GM12878 (cell line): Measurements from ENCODE around the gene UBE2O. TPM values are rescaled to one million over a fixed set of nuclear protein-coding genes. Genes with fewer than 3 reads are reported as not detected.

ENCODE experiments used
- ATAC-seq: fragments of 200-7000 bp; cut with Tn5 transposase; 3 replicates; pipeline ENCODE4 v1.9.1; 2020; ENCODE audit warnings: mild to moderate bottlenecking, moderate library complexity
- BruUV-seq: library from RNA; stranded (reverse); fragments of 400-500 nt; replicated peaks from 2 replicates; lab custom pipeline; 2021; lab: Mats Ljungman, UMichigan
- CTCF ChIA-PET: fragments of 300-600 bp; sonication (Branson Sonifier 250); formaldehyde crosslinking; extraction: SDS; loops from one replicate; lab custom pipeline; 2021; ENCODE audit warnings: inconsistent platforms; lab: Yijun Ruan, JAX
- POLR2A ChIA-PET: fragments of 350-600 bp; formaldehyde crosslinking; extraction: SDS; loops from one replicate; lab custom pipeline; 2021; ENCODE audit warnings: inconsistent platforms; lab: Charles Lee
- RAD21 ChIA-PET: fragments of 300-600 bp; sonication (Branson Sonifier 250); formaldehyde crosslinking; loops from one replicate; lab custom pipeline; 2023; ENCODE audit warnings: antibody characterized with exemption; ENCODE audit not compliant: unreplicated experiment; lab: Charles Lee
- SMC1A ChIA-PET: fragments of 300-600 bp; sonication (Branson Sonifier 250); formaldehyde crosslinking; loops from one replicate; lab custom pipeline; 2023; ENCODE audit not compliant: unreplicated experiment, uncharacterized antibody; lab: Charles Lee
- DNase-seq: peaks from one replicate; pipeline ENCODE4 v3.0.0-alpha.2; 2011; ENCODE audit warnings: low read depth, low spot score
- FAIRE-seq: peaks from 3 replicates; lab custom pipeline; 2011; peaks lifted over from hg19 to GRCh38; lab: Jason Lieb, UNC
- H2AFZ ChIP-seq: 2 replicates; pipeline ENCODE4 v1.6.0; 2011; ENCODE audit warnings: low read depth, low read length, control low read depth; ENCODE audit not compliant: control insufficient read depth
- H3K27ac ChIP-seq: 2 replicates; pipeline ENCODE4 v1.5.1; 2011; ENCODE audit warnings: control low read depth; ENCODE audit not compliant: control insufficient read depth, insufficient read depth
- H3K27me3 ChIP-seq, 2 experiments: replicated peaks in 1 of 2; 2 replicates each; pipeline versions ENCODE4 v1.6.0 to v1.6.1; 2011; ENCODE audit warnings: low read length in 1 of 2; ENCODE audit not compliant: control insufficient read depth in 2 of 2, insufficient read depth in 2 of 2
- H3K36me3 ChIP-seq, 2 experiments: 2 replicates each; pipeline ENCODE4 v1.5.1; 2011; ENCODE audit warnings: low read length in 1 of 2; ENCODE audit not compliant: control insufficient read depth in 2 of 2, insufficient read depth in 2 of 2
- H3K4me1 ChIP-seq: 2 replicates; pipeline ENCODE4 v1.6.1; 2011; ENCODE audit warnings: mild to moderate bottlenecking, low read length, moderate library complexity, mixed read lengths; ENCODE audit not compliant: control insufficient read depth, insufficient read depth
- H3K4me2 ChIP-seq: 2 replicates; pipeline ENCODE4 v1.6.0; 2011; ENCODE audit warnings: control low read depth; ENCODE audit not compliant: control insufficient read depth, insufficient read depth
- H3K4me3 ChIP-seq: fragments of 200-600 bp; sonication (generic); 2 replicates; pipeline ENCODE4 v1.5.1; 2016
- H3K79me2 ChIP-seq: 2 replicates; pipeline ENCODE4 v1.6.0; 2011; ENCODE audit warnings: low read length; ENCODE audit not compliant: control insufficient read depth, insufficient read depth
- H3K9ac ChIP-seq: 2 replicates; pipeline ENCODE4 v1.8.0; 2011; ENCODE audit warnings: low read length, control low read depth, mixed read lengths; ENCODE audit not compliant: control insufficient read depth, insufficient read depth
- H3K9me3 ChIP-seq: replicated peaks from 3 replicates; pipeline ENCODE4 v1.5.1; 2011; ENCODE audit warnings: mild to moderate bottlenecking, low read length; ENCODE audit not compliant: control insufficient read depth, insufficient read depth
- H4K20me1 ChIP-seq: 2 replicates; pipeline ENCODE4 v1.6.0; 2011; ENCODE audit not compliant: control insufficient read depth, insufficient read depth
- BCL11A ChIP-seq: IDR thresholded peaks from 2 replicates; pipeline ENCODE4 v1.6.1; 2011; ENCODE audit warnings: low read depth, low read length
- CBX3 ChIP-seq: fragments of 200-600 bp; sonication (generic); IDR thresholded peaks from 2 replicates; pipeline ENCODE4 v1.6.1; 2016; ENCODE audit warnings: low read depth, borderline replicate concordance
- IRF3 ChIP-seq: fragments of 450-650 bp; IDR thresholded peaks from 2 replicates; pipeline ENCODE4 v1.6.1; 2014; ENCODE audit warnings: mild to moderate bottlenecking
- PAX8 ChIP-seq: fragments of 450-650 bp; IDR thresholded peaks from 2 replicates; pipeline ENCODE4 v1.6.1; 2017; ENCODE audit warnings: mild to moderate bottlenecking, moderate library complexity
- SP1 ChIP-seq: IDR thresholded peaks from one replicate; pipeline ENCODE4 v1.6.1; 2011; ENCODE audit warnings: low read depth, low read length
- SREBF1 ChIP-seq: IDR thresholded peaks from 2 replicates; pipeline ENCODE4 v1.6.1; 2012; ENCODE audit warnings: mild to moderate bottlenecking, low read length
- TCF12 ChIP-seq: IDR thresholded peaks from 2 replicates; pipeline ENCODE4 v1.6.1; 2011; ENCODE audit warnings: low read depth, mild to moderate bottlenecking, low read length
- WRNIP1 ChIP-seq: IDR thresholded peaks from 2 replicates; pipeline ENCODE4 v1.6.1; 2011; ENCODE audit warnings: low read depth, low read length, improper control_type of control experiment, borderline replicate concordance
- WGBS: methylation state at CpG from one replicate; pipeline ENCODE4 v1.1.6; 2016; ENCODE audit warnings: low lambda C conversion rate; ENCODE audit not compliant: insufficient replicate concordance, insufficient coverage; ENCODE audit errors: missing lambda C conversion rate; 5-methylcytosine and 5-hydroxymethylcytosine counted together
- in situ Hi-C: fragments of 300-500 bp; cut with MboI; formaldehyde crosslinking; loops from 9 replicates; pipeline ENCODE4 v1.14.3; 2018; ENCODE audit warnings: mixed read lengths
- intact Hi-C: fragments of 100-400 bp; cut with micrococcal nuclease; formaldehyde crosslinking; loops from one replicate; pipeline ENCODE4 v1.14.2; 2022; ENCODE audit not compliant: unreplicated experiment
- polyA plus RNA-seq, 11 experiments: library from polyadenylated mRNA; depleted of rRNA in 4 of 11; unstranded in 6 of 11; stranded (reverse) in 5 of 11; fragments of >200 nt; fragmentation: Nextera tagmentation in 4 of 11; fragmentation: Illumina TruSeq in 1 of 11; extraction: Ambion mirVana in 4 of 11; extraction: Trizol in 1 of 11; gene quantifications; 1 replicate in 1 of 11; 2 replicates in 10 of 11; pipeline versions ENCODE4 v1.2.1 to v1.2.3, GENCODE V29; 2011 to 2016; ENCODE audit warnings: inconsistent platforms in 2 of 11, missing spikeins in 2 of 11, low read depth in 1 of 11
- total RNA-seq, 4 experiments: library from RNA; depleted of rRNA in 3 of 4; stranded (reverse); fragments of >200 nt in 3 of 4; fragmentation: Illumina TruSeq in 1 of 4; extraction: Trizol in 1 of 4; gene quantifications; 2 replicates each; pipeline versions ENCODE4 v1.2.1 to v1.2.3, GENCODE V29; 2013 to 2021
- TF ChIP-seq, protein P1 (sequence below): fragments of 450-650 bp; conservative IDR thresholded peaks from 2 replicates; pipeline ENCODE4 v1.6.1; 2017; ENCODE audit warnings: mild to moderate bottlenecking, moderate library complexity
- TF ChIP-seq, protein P2 (sequence below): fragments of 450-650 bp; IDR thresholded peaks from 2 replicates; pipeline ENCODE4 v1.6.1; 2018; ENCODE audit warnings: borderline replicate concordance, mild to moderate bottlenecking; ENCODE audit not compliant: partially characterized antibody

The UBE2O gene
- total and polyA plus RNA-seq, 10 of the 15 experiments (the other 5 are each of a cell fraction or from before 2014, with no cell fraction given): 2.1 to 39.0 (median 14.1) TPM

DNA sequence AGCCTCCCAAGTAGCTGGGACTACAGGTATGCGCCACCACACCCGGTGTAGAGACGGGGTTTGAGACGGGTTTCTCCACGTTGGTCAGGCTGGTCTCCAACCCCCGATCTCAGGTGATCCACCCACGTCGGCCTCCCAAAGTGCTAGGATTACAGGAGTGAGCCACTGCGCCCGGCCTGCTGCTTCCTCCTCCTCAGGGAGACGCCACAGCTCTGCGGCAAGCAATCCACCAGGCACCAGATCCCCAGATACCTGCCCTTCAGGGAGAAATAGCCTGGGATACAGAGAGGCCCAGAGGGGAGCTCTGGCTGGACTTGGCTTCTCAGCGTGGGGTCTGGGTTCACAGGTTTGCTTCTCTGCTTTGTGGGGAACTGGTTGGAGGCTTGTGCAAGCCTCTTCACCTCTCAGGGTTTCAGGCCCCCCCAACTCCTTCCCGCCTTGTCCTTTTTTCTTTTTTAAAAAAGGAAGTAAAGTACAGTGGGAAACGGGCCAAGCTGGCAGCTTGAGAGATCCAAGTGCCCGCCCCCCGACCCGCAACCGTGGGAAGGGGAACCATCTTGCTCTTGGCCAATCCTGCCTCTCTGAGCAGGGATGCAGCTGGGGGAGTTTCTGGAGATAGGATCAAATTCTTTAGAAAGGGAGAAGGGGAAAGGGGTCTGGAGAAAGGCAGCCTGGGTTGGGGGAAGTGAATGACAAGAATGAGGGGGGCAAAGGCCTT is 71.2 kb downstream of the UBE2O start (continued):
- TF ChIP-seq SREBF1: no peak
- TF ChIP-seq, protein P1, sequence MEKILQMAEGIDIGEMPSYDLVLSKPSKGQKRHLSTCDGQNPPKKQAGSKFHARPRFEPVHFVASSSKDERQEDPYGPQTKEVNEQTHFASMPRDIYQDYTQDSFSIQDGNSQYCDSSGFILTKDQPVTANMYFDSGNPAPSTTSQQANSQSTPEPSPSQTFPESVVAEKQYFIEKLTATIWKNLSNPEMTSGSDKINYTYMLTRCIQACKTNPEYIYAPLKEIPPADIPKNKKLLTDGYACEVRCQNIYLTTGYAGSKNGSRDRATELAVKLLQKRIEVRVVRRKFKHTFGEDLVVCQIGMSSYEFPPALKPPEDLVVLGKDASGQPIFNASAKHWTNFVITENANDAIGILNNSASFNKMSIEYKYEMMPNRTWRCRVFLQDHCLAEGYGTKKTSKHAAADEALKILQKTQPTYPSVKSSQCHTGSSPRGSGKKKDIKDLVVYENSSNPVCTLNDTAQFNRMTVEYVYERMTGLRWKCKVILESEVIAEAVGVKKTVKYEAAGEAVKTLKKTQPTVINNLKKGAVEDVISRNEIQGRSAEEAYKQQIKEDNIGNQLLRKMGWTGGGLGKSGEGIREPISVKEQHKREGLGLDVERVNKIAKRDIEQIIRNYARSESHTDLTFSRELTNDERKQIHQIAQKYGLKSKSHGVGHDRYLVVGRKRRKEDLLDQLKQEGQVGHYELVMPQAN: no peak
- TF ChIP-seq PAX8: no peak

DNA sequence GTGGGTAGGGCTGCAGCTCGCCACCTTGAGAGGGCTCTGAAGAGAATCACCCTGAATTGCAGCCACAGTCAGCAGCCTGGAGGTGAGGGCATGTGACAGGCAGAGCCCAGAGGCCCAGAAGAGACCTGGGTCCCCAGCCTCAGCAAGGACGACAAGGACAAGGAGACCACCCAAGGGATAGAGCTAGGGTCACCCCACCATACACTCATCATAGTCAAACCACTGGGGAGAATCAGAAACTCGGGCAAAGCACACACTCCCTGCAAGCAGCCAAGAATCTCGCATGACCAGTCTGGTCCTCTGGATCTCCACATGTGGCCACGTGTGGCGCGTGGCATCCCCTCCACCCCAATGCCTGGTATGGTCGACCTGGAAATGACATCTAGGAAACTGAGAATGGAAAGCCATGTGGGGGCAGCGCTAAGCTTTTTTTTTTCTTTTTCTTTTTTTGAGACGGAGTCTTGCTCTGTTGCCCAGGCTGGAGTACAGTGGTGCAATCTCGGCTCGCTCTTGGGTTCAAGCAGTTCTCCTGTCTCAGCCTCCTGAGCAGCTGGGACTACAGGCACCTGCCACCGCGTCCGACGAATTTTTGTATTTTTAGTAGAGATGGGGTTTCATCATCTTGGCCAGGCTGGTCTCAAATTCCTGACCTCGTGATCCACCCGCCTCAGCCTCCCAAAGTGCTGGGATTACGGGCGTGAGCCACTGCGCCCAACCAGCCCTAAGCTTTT is 73.1 kb downstream of the UBE2O start:
- Histone ChIP-seq H3K4me1 (peaks cover 13% of the 10 kb centered on the region), H3K27ac (no peak overlapping the region), H3K27me3 (peaks cover 0 to 2% of the 10 kb centered on the region in 2 experiments; a peak in 2 of 4 replicates), H3K4me3 (no peak overlapping the region), H4K20me1 (no peaks in the 10 kb centered on the region), H3K9ac (no peak overlapping the region), H3K79me2 (no peaks in the 10 kb centered on the region), H3K9me3 (no peaks in the 10 kb centered on the region), H3K36me3 (no peaks in the 10 kb centered on the region), H2AFZ (no peak overlapping the region), H3K4me2 (no peak overlapping the region)
- in situ Hi-C loops (no loop called here), intact Hi-C loops (loop anchor here (10.0 kb wide), 1 partner anchor 255 kb away; no protein-coding TSS in a partner anchor)
- ChIA-PET CTCF (interaction anchor here (2.3 to 2.7 kb wide), 3 partner anchors 18 to 79 kb away, joined by 7 to 8 read pairs (median 8); no protein-coding TSS in a partner anchor), RAD21 (no interaction called here), POLR2A (interaction anchor here (0.8 kb wide), 1 partner anchor 41 kb away, joined by 3 read pairs; no protein-coding TSS in a partner anchor), SMC1A (interaction anchor here (0.9 kb wide), 1 partner anchor 69 kb away, joined by 3 read pairs; no protein-coding TSS in a partner anchor)
- FAIRE-seq (no peak), DNase-seq (no peak), ATAC-seq (no peak)
- BruUV-seq: no TSS peak
- 69% methylated on average over 21 of the region's 21 CpGs for WGBS
- no peak for TF ChIP-seq CBX3
- TF ChIP-seq TCF12: no peak
- TF ChIP-seq, protein P2, sequence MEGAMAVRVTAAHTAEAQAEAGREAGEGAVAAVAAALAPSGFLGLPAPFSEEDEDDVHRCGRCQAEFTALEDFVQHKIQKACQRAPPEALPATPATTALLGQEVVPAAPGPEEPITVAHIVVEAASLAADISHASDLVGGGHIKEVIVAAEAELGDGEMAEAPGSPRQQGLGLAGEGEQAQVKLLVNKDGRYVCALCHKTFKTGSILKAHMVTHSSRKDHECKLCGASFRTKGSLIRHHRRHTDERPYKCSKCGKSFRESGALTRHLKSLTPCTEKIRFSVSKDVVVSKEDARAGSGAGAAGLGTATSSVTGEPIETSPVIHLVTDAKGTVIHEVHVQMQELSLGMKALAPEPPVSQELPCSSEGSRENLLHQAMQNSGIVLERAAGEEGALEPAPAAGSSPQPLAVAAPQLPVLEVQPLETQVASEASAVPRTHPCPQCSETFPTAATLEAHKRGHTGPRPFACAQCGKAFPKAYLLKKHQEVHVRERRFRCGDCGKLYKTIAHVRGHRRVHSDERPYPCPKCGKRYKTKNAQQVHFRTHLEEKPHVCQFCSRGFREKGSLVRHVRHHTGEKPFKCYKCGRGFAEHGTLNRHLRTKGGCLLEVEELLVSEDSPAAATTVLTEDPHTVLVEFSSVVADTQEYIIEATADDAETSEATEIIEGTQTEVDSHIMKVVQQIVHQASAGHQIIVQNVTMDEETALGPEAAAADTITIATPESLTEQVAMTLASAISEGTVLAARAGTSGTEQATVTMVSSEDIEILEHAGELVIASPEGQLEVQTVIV: no peak
- TF ChIP-seq SP1: no peak
- TF ChIP-seq IRF3: no peak
- no peak for TF ChIP-seq WRNIP1
- TF ChIP-seq, protein P1: no peak
- no peak for TF ChIP-seq BCL11A
